Right lobe of liver (tissue), 4 donors: ENCODE results near the gene OTUD5.

Source experiments
- POLR2A ChIP-seq: fragments of 450-650 bp; IDR thresholded peaks from one replicate; pipeline ENCODE4 v1.6.1; 2017; ENCODE audit warnings: antibody characterized with exemption, mild to moderate bottlenecking
- TF ChIP-seq, protein P1 (sequence below), 4 donors: fragments of 200-600 bp in 3 of 4; fragments of 450-650 bp in 1 of 4; IDR thresholded peaks; one replicate each; pipeline versions ENCODE4 v1.5.1 to v1.8.0; 2016 to 2022; ENCODE audit warnings: antibody characterized with exemption in 4 of 4, mild to moderate bottlenecking in 2 of 4
- donor health status: DM: no; HTN: no; CAD: no.
- donor health status: DM: no; HTN: no; CAD: no.
- donor health status: DM: no; HTN: yes; CAD: no.

DNA sequence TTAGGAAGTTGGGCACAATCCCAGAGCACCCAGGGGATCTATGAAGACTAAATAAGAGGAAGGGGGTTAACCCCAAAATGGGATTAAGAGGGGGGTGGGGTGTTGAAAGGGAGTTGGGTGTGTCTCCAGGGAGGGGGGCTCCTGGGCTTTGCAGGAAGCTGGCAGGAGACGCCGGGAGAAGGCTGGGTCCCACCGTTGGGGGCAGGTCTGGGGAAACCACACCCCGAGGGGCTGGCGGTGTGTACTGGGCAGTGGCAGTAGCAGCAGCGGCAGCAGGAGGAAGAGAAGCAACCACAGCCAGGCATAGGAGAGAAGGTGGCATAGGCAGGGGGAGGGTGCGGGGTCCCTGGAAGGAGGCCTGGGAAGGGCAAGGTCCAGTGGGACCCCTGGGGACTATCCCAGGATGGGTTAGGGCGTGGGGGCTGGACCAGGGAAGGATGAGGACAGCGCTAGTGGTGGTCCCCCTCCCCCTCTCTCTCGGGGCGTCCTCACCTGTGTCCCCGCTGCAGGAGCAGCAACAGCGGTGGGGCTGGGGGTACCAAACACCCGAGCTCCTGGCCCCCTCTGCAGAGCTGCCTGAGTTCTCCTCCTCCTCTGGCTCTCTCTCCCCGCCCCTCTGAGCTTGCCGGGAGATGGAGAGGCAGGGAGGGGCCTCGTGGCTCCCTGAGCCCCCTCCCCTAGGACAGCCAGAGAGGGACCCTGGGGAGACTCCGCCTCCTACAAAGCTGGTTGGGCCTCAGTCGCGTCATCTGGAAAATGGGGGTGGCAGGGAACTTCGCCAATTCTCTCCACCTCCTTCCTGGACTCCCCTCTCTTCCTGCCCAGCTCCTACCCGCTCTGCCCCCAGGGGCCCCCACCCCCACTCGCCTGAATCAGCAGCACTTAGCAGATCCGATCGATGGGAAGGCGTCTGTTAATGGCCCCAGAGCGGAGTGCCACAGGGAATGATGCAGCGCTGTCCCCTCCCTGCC lies 14.1 kb upstream of the OTUD5 start, which contains the start of gene KCND1:
- TF ChIP-seq, protein P1, sequence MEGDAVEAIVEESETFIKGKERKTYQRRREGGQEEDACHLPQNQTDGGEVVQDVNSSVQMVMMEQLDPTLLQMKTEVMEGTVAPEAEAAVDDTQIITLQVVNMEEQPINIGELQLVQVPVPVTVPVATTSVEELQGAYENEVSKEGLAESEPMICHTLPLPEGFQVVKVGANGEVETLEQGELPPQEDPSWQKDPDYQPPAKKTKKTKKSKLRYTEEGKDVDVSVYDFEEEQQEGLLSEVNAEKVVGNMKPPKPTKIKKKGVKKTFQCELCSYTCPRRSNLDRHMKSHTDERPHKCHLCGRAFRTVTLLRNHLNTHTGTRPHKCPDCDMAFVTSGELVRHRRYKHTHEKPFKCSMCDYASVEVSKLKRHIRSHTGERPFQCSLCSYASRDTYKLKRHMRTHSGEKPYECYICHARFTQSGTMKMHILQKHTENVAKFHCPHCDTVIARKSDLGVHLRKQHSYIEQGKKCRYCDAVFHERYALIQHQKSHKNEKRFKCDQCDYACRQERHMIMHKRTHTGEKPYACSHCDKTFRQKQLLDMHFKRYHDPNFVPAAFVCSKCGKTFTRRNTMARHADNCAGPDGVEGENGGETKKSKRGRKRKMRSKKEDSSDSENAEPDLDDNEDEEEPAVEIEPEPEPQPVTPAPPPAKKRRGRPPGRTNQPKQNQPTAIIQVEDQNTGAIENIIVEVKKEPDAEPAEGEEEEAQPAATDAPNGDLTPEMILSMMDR (IDR thresholded peaks at IDR 0.05): no peak
- no peak for TF ChIP-seq POLR2A
